GM12872 (cell line): ENCODE measurements around the gene PRKAG3.

Experiments used
- CTCF ChIP-seq: IDR thresholded peaks from 3 replicates; pipeline ENCODE4 v1.5.1; 2011; ENCODE audit warnings: low read depth, mild to moderate bottlenecking, low read length, moderate library complexity; ENCODE audit not compliant: insufficient read depth

PRKAG3 gene

GRCh38 chr2:218851286-218851685, 19.7 kb upstream of the PRKAG3 start:
- no peak for TF ChIP-seq CTCF

GRCh38 chr2:218850796-218851195, 19.2 kb upstream of the PRKAG3 start:
- no peak for TF ChIP-seq CTCF

- no peak for TF ChIP-seq CTCF
These were observed 18.1 kb upstream of the PRKAG3 start for GRCh38 chr2:218849721-218850120.

GRCh38 chr2:218839888-218840287, 8.3 kb upstream of the PRKAG3 start:
- TF ChIP-seq CTCF = no peak

- no peak for TF ChIP-seq CTCF
These were observed 7.8 kb upstream of the PRKAG3 start for GRCh38 chr2:218839430-218839829.

GRCh38 chr2:218837495-218837894, 5.9 kb upstream of the PRKAG3 start:
- no peak for TF ChIP-seq CTCF

GRCh38 chr2:218834685-218835084, 3.1 kb upstream of the PRKAG3 start:
- no peak for TF ChIP-seq CTCF
